Caco-2 (cell line): ENCODE data around the gene GLT1D1. TPM values are rescaled to one million over a fixed set of nuclear protein-coding genes. Genes with fewer than 3 reads are reported as not detected.

ENCODE experiments used
- BruUV-seq: library from RNA; stranded (reverse); fragments of 400-500 nt; replicated peaks from 2 replicates; lab custom pipeline; 2021; lab: Mats Ljungman, UMichigan
- CTCF ChIA-PET: fragments of 300-600 bp; sonication (Branson Sonifier 250); formaldehyde crosslinking; loops from one replicate; lab custom pipeline; 2022; ENCODE audit warnings: antibody characterized with exemption; lab: Charles Lee
- POLR2A ChIA-PET: fragments of 300-600 bp; sonication (Branson Sonifier 250); formaldehyde crosslinking; loops from one replicate; lab custom pipeline; 2022; ENCODE audit warnings: antibody characterized with exemption; lab: Charles Lee
- DNase-seq, 2 experiments: peaks; one replicate each; pipeline versions ENCODE4 v3.0.0 to v3.0.0-alpha.2; 2020 to 2022
- H3K27me3 ChIP-seq: replicated peaks from 2 replicates; pipeline ENCODE4 v1.6.0; 2011; ENCODE audit warnings: low read length; ENCODE audit not compliant: control insufficient read depth, insufficient read depth
- H3K36me3 ChIP-seq: 2 replicates; pipeline ENCODE4 v1.5.1; 2011; ENCODE audit warnings: low read length; ENCODE audit not compliant: control insufficient read depth, insufficient read depth
- H3K4me1 ChIP-seq: fragments of 250-450 bp; sonication (Bioruptor Pico); 2 replicates; pipeline ENCODE4 v1.5.1; 2020; ENCODE audit warnings: mild to moderate bottlenecking
- H3K4me3 ChIP-seq: 2 replicates; pipeline ENCODE4 v1.5.1; 2011; ENCODE audit warnings: low read depth, mild to moderate bottlenecking, control low read depth, low read length
- H3K9me3 ChIP-seq: fragments of 250-450 bp; sonication (Bioruptor Pico); 2 replicates; pipeline ENCODE4 v1.5.1; 2020; ENCODE audit warnings: mild to moderate bottlenecking, moderate library complexity
- H3K27ac Mint-ChIP-seq: one replicate; pipeline ENCODE4 v1.8.0; 2022; ENCODE audit warnings: mixed read lengths; ENCODE audit not compliant: unreplicated experiment
- H3K27me3 Mint-ChIP-seq: one replicate; pipeline ENCODE4 v1.8.0; 2022; ENCODE audit warnings: mixed read lengths; ENCODE audit not compliant: insufficient read depth, unreplicated experiment
- H3K36me3 Mint-ChIP-seq: one replicate; pipeline ENCODE4 v1.8.0; 2022; ENCODE audit warnings: mild to moderate bottlenecking, mixed read lengths; ENCODE audit not compliant: insufficient read depth, unreplicated experiment
- H3K4me1 Mint-ChIP-seq: one replicate; pipeline ENCODE4 v1.8.0; 2022; ENCODE audit warnings: low read depth, mixed read lengths; ENCODE audit not compliant: unreplicated experiment
- H3K4me3 Mint-ChIP-seq: one replicate; pipeline ENCODE4 v1.8.0; 2022; ENCODE audit warnings: mild to moderate bottlenecking, moderate library complexity, mixed read lengths; ENCODE audit not compliant: unreplicated experiment
- H3K9me3 Mint-ChIP-seq: one replicate; pipeline ENCODE4 v1.8.0; 2022; ENCODE audit warnings: mixed read lengths; ENCODE audit not compliant: unreplicated experiment
- intact Hi-C: fragments of 100-400 bp; cut with micrococcal nuclease; formaldehyde crosslinking; loops from one replicate; pipeline ENCODE4 v1.10.0; 2022; ENCODE audit not compliant: unreplicated experiment
- total RNA-seq: library from RNA; stranded (reverse); gene quantifications from 2 replicates; pipeline ENCODE4 v1.2.3, GENCODE V29; 2022
- TF ChIP-seq, protein P1 (sequence below), 2 experiments: fragments of 200-600 bp in 1 of 2; IDR thresholded peaks; 1 replicate in 1 of 2; 2 replicates in 1 of 2; pipeline versions ENCODE4 v1.5.1 to v1.8.0; 2011 to 2022; ENCODE audit warnings: antibody characterized with exemption in 1 of 2, control low read depth in 1 of 2, inconsistent platforms in 1 of 2, low read depth in 1 of 2, low read length in 1 of 2, mild to moderate bottlenecking in 1 of 2, moderate library complexity in 1 of 2; ENCODE audit not compliant: insufficient read depth in 1 of 2, severe bottlenecking in 1 of 2, unreplicated experiment in 1 of 2

The GLT1D1 gene
- total RNA-seq, 1 experiment from 2014 or later = not detected

DNA sequence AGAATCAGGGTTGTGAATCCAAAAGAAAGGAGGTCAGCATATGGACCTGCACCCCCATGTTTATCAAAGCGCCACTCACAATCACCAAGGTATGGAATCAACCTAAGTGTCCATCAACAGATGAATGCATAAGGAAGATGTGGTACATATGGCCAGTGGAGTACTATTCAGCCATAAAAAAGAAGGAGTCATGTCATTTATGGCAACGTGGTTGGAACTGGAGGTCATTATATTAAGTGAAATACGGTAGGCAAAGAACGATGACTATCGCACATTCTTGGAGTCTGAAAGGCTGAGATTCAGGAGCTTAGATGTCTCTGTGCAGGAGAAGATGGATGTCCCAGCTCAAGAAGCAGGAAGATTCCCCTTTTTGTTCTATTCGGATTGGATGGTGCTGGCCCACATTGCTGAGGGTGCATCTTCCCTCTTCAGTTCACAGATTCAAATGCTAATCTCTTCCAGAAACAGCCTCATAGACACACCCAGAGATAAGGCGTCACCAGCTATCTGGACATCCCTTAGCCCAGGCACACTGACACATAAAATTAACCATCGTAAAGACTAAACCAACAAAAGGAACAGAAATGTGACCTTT is 108.1 kb downstream of the GLT1D1 start:
- peaks cover 16% of the 10 kb centered on the region for H3K27me3 Mint-ChIP-seq
- CTCF ChIA-PET = no interaction called here
- H3K4me1 ChIP-seq = no peaks in the 10 kb centered on the region
- no peaks in the 10 kb centered on the region for H3K27me3 ChIP-seq
- POLR2A ChIA-PET = no interaction called here
- H3K9me3 Mint-ChIP-seq = no peaks in the 10 kb centered on the region
- H3K36me3 Mint-ChIP-seq = no peaks in the 10 kb centered on the region
- H3K4me1 Mint-ChIP-seq = no peaks in the 10 kb centered on the region
- no TSS peak for BruUV-seq
- TF ChIP-seq, protein P1, sequence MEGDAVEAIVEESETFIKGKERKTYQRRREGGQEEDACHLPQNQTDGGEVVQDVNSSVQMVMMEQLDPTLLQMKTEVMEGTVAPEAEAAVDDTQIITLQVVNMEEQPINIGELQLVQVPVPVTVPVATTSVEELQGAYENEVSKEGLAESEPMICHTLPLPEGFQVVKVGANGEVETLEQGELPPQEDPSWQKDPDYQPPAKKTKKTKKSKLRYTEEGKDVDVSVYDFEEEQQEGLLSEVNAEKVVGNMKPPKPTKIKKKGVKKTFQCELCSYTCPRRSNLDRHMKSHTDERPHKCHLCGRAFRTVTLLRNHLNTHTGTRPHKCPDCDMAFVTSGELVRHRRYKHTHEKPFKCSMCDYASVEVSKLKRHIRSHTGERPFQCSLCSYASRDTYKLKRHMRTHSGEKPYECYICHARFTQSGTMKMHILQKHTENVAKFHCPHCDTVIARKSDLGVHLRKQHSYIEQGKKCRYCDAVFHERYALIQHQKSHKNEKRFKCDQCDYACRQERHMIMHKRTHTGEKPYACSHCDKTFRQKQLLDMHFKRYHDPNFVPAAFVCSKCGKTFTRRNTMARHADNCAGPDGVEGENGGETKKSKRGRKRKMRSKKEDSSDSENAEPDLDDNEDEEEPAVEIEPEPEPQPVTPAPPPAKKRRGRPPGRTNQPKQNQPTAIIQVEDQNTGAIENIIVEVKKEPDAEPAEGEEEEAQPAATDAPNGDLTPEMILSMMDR (IDR thresholded peaks at IDR 0.05; ENCODE audit: insufficient read depth in 1 of 2, low read depth in 1 of 2, low read length in 1 of 2, severe bottlenecking in 1 of 2, unreplicated experiment in 1 of 2) = no peak
- no peaks in the 10 kb centered on the region for H3K36me3 ChIP-seq
- H3K4me3 ChIP-seq = no peak overlapping the region
- H3K4me3 Mint-ChIP-seq = no peak overlapping the region
- DNase-seq = no peak
- no peak overlapping the region for H3K27ac Mint-ChIP-seq
- intact Hi-C loops = no loop called here
- no peaks in the 10 kb centered on the region for H3K9me3 ChIP-seq

DNA sequence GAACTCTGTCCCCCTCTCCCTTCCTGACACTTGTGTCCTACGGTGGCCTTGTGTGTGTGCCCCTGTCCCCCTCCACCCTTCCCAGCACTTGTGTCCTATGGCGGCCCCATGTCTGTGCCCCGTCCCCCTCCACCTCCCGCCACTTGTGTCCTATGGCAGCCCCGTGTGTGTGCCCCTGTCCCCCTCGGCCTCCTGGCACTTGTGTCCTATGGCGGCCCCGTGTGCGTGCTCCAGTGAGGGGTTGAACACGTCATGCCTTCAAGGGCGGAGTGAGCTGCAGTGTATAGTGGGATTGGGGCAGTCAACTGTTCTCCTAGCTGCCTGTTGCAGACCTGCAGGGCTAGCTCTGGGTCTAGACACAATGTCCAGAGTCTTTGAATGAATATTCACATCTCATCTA is 108.7 kb downstream of the GLT1D1 start:
- Histone ChIP-seq H3K4me3 (no peak overlapping the region), H3K27me3 (no peaks in the 10 kb centered on the region), H3K4me1 (no peaks in the 10 kb centered on the region), H3K36me3 (no peaks in the 10 kb centered on the region), H3K9me3 (no peaks in the 10 kb centered on the region)
- no peak for DNase-seq
- TF ChIP-seq, protein P1 (IDR thresholded peaks at IDR 0.05; ENCODE audit: insufficient read depth in 1 of 2, low read depth in 1 of 2, low read length in 1 of 2, severe bottlenecking in 1 of 2, unreplicated experiment in 1 of 2) = no peak
- no TSS peak for BruUV-seq
- POLR2A ChIA-PET = interaction anchor here (0.5 kb wide), 1 partner anchor 77 kb away, joined by 5 read pairs; no protein-coding TSS in a partner anchor
- H3K4me3 Mint-ChIP-seq = no peak overlapping the region
- H3K27me3 Mint-ChIP-seq = peaks cover 12% of the 10 kb centered on the region
- H3K27ac Mint-ChIP-seq = no peak overlapping the region
- no peaks in the 10 kb centered on the region for H3K9me3 Mint-ChIP-seq
- CTCF ChIA-PET = no interaction called here
- H3K36me3 Mint-ChIP-seq = no peaks in the 10 kb centered on the region
- intact Hi-C loops = no loop called here
- H3K4me1 Mint-ChIP-seq = no peaks in the 10 kb centered on the region

DNA sequence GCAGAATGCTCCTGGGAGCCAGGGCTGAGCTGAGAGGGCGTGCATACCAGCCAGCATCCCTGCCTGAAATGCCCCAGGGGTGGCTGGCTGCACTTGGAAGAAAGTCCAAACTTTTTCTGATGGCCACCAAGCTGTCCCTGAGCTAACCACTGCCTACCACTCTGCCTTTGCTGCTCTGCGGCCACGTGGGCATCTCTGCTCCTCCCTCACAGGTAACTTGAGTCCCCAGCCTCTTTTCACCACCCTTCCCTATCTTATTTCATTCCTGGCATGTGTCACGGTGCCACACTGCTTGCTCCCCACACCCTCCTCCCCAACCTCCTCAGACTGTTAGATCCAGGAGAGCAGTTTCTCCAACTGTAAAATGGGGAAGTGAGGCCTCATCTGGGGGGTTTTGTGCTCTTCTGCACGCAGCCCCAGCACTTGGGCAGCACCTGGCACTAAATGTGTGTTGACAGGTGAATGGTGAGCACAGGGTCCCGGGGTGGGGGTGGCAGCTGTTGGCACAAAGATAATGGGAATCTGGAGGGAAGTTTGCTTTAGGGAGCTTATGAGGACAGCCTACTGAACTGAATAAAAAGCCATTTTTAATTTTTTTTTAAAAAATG is 113.0 kb downstream of the GLT1D1 start:
- no peak overlapping the region for H3K4me3 ChIP-seq
- ChIA-PET CTCF (no interaction called here), POLR2A (no interaction called here)
- H3K36me3 Mint-ChIP-seq = no peaks in the 10 kb centered on the region
- TF ChIP-seq, protein P1 (IDR thresholded peaks at IDR 0.05; ENCODE audit: insufficient read depth in 1 of 2, low read depth in 1 of 2, low read length in 1 of 2, severe bottlenecking in 1 of 2, unreplicated experiment in 1 of 2) = no peak
- no peaks in the 10 kb centered on the region for H3K4me1 Mint-ChIP-seq
- peaks cover 19% of the 10 kb centered on the region for H3K27me3 Mint-ChIP-seq
- H3K4me3 Mint-ChIP-seq = no peak overlapping the region
- intact Hi-C loops = no loop called here
- H3K9me3 Mint-ChIP-seq = no peaks in the 10 kb centered on the region
- H3K27me3 ChIP-seq = no peaks in the 10 kb centered on the region
- no peaks in the 10 kb centered on the region for H3K36me3 ChIP-seq
- no peak for DNase-seq
- no TSS peak for BruUV-seq
- H3K9me3 ChIP-seq = no peaks in the 10 kb centered on the region
- no peak overlapping the region for H3K27ac Mint-ChIP-seq
- H3K4me1 ChIP-seq = no peaks in the 10 kb centered on the region
